ENCODE results near the gene STARD7.
"Not testable (repeated sequence)": the region's sequence is repeated elsewhere in the genome, so short reads cannot be mapped to it uniquely, and the experiment has no call there.

The STARD7 gene

GRCh38 chr2:96233880-96234316 is 25.3 kb upstream of the STARD7 start:
- no peak for DNase-seq (ENCODE audit: low read depth, low spot score)

- DNase-seq (ENCODE audit: low read depth, low spot score): no peak
These were observed 24.8 kb upstream of the STARD7 start for GRCh38 chr2:96233436-96233835.

- no peak for DNase-seq (ENCODE audit: low read depth, low spot score)
These were observed 22.7 kb upstream of the STARD7 start for GRCh38 chr2:96231316-96231715.

GRCh38 chr2:96225016-96225533 is 16.4 kb upstream of the STARD7 start:
- no peak for DNase-seq (ENCODE audit: low read depth, low spot score)

GRCh38 chr2:96221106-96221505 is 12.5 kb upstream of the STARD7 start:
- DNase-seq (ENCODE audit: low read depth, low spot score): not testable (repeated sequence)

- not testable (repeated sequence) for DNase-seq (ENCODE audit: low read depth, low spot score)
These were observed 11.3 kb upstream of the STARD7 start for GRCh38 chr2:96219959-96220358.

- no peak for DNase-seq (ENCODE audit: low read depth, low spot score)
These were observed 10.0 kb upstream of the STARD7 start for GRCh38 chr2:96218508-96219131.

GRCh38 chr2:96214554-96214953 is 5.9 kb upstream of the STARD7 start:
- no peak for DNase-seq (ENCODE audit: low read depth, low spot score)

GRCh38 chr2:96213379-96213778 is 4.8 kb upstream of the STARD7 start:
- no peak for DNase-seq (ENCODE audit: low read depth, low spot score)

- no peak for DNase-seq (ENCODE audit: low read depth, low spot score)
These were observed 3.7 kb upstream of the STARD7 start for GRCh38 chr2:96212339-96212738.

GRCh38 chr2:96209729-96210085 is 1.1 kb upstream of the STARD7 start:
- no peak for DNase-seq (ENCODE audit: low read depth, low spot score)

- no peak for DNase-seq (ENCODE audit: low read depth, low spot score)
These were observed 543 bp upstream of the STARD7 start for GRCh38 chr2:96209011-96209728.

GRCh38 chr2:96207774-96208142 is 869 bp downstream of the STARD7 start:
- no peak for DNase-seq (ENCODE audit: low read depth, low spot score)

GRCh38 chr2:96207073-96207773 is 1.4 kb downstream of the STARD7 start:
- DNase-seq (ENCODE audit: low read depth, low spot score): no peak

- no peak for DNase-seq (ENCODE audit: low read depth, low spot score)
These were observed 2.7 kb downstream of the STARD7 start for GRCh38 chr2:96205888-96206287.

- no peak for DNase-seq (ENCODE audit: low read depth, low spot score)
These were observed 3.6 kb downstream of the STARD7 start for GRCh38 chr2:96204836-96205624.

GRCh38 chr2:96203130-96204028 is 5.2 kb downstream of the STARD7 start:
- no peak for DNase-seq (ENCODE audit: low read depth, low spot score)

- no peak for DNase-seq (ENCODE audit: low read depth, low spot score)
These were observed 6.3 kb downstream of the STARD7 start for GRCh38 chr2:96202152-96202854.

GRCh38 chr2:96201338-96201737 is 7.3 kb downstream of the STARD7 start:
- DNase-seq (ENCODE audit: low read depth, low spot score): no peak

GRCh38 chr2:96198921-96199320 is 9.7 kb downstream of the STARD7 start:
- no peak for DNase-seq (ENCODE audit: low read depth, low spot score)
